SK-N-SH treated with all-trans-retinoic acid at 6 μM for 48 hours (cell line): Measurements from ENCODE around the gene ZCCHC24.

Experiments used
- ATAC-seq: fragments of 200-7000 bp; cut with Tn5 transposase; 3 replicates; pipeline ENCODE4 v1.9.1; 2020; ENCODE audit warnings: mild to moderate bottlenecking, moderate library complexity
- ARNTL ChIP-seq: fragments of 450-650 bp; formaldehyde crosslinking; IDR thresholded peaks from 2 replicates; pipeline ENCODE4 v1.5.0; 2020; ENCODE audit warnings: low read depth, mild to moderate bottlenecking, moderate library complexity, borderline replicate concordance
- BACH2 ChIP-seq: fragments of 250-450 bp; sonication (Bioruptor Pico); IDR thresholded peaks from 2 replicates; pipeline ENCODE4 v1.9.0; 2021; ENCODE audit warnings: mild to moderate bottlenecking, borderline replicate concordance
- CREB5 ChIP-seq: fragments of 250-450 bp; sonication (Bioruptor Pico); IDR thresholded peaks from 2 replicates; pipeline ENCODE4 v1.5.1; 2020; ENCODE audit warnings: low read depth, mild to moderate bottlenecking, moderate library complexity
- CSDC2 ChIP-seq: fragments of 250-450 bp; sonication (Bioruptor Pico); IDR thresholded peaks from 2 replicates; pipeline ENCODE4 v1.5.0; 2020; ENCODE audit warnings: mild to moderate bottlenecking, moderate library complexity
- CSRNP3 ChIP-seq: fragments of 250-450 bp; sonication (Bioruptor Pico); IDR thresholded peaks from 2 replicates; pipeline ENCODE4 v1.5.1; 2021; ENCODE audit warnings: mild to moderate bottlenecking, moderate library complexity
- ESRRG ChIP-seq: fragments of 250-450 bp; sonication (Bioruptor Pico); IDR thresholded peaks from 2 replicates; pipeline ENCODE4 v1.6.1; 2021; ENCODE audit warnings: mild to moderate bottlenecking
- GLIS3 ChIP-seq: fragments of 250-450 bp; sonication (Bioruptor Pico); IDR thresholded peaks from 2 replicates; pipeline ENCODE4 v1.5.0; 2020; ENCODE audit warnings: mild to moderate bottlenecking, moderate library complexity
- ISL1 ChIP-seq: fragments of 250-450 bp; sonication (Bioruptor Pico); IDR thresholded peaks from 2 replicates; pipeline ENCODE4 v2.1.2; 2022; ENCODE audit warnings: mild to moderate bottlenecking, moderate library complexity
- OSR1 ChIP-seq: fragments of 250-450 bp; sonication (Bioruptor Pico); IDR thresholded peaks from 2 replicates; pipeline ENCODE4 v1.8.0; 2022; ENCODE audit warnings: moderate library complexity, mild to moderate bottlenecking, inconsistent platforms
- POU6F1 ChIP-seq: fragments of 250-450 bp; sonication (Bioruptor Pico); IDR thresholded peaks from 2 replicates; pipeline ENCODE4 v1.8.0; 2021; ENCODE audit warnings: low read depth, mild to moderate bottlenecking, moderate library complexity, borderline replicate concordance
- PPARA ChIP-seq: fragments of 250-450 bp; sonication (Bioruptor Pico); IDR thresholded peaks from 2 replicates; pipeline ENCODE4 v1.5.0; 2020; ENCODE audit warnings: mild to moderate bottlenecking, borderline replicate concordance
- RARB ChIP-seq: fragments of 250-450 bp; sonication (Bioruptor Pico); IDR thresholded peaks from 2 replicates; pipeline ENCODE4 v1.8.0; 2021; ENCODE audit warnings: mild to moderate bottlenecking, moderate library complexity
- SNAI2 ChIP-seq: fragments of 250-450 bp; sonication (Bioruptor Pico); IDR thresholded peaks from 2 replicates; pipeline ENCODE4 v1.5.0; 2020; ENCODE audit warnings: mild to moderate bottlenecking, moderate library complexity
- TCF4 ChIP-seq: fragments of 250-450 bp; sonication (Bioruptor Pico); IDR thresholded peaks from 2 replicates; pipeline ENCODE4 v1.8.0; 2021; ENCODE audit warnings: mild to moderate bottlenecking, moderate library complexity, borderline replicate concordance
- TOX ChIP-seq: fragments of 250-450 bp; sonication (Bioruptor Pico); IDR thresholded peaks from 2 replicates; pipeline ENCODE4 v1.8.0; 2021; ENCODE audit warnings: mild to moderate bottlenecking, moderate library complexity, borderline replicate concordance
- TSHZ2 ChIP-seq: fragments of 250-450 bp; sonication (Bioruptor Pico); IDR thresholded peaks from 2 replicates; pipeline ENCODE4 v1.5.0; 2020; ENCODE audit warnings: mild to moderate bottlenecking, moderate library complexity
- ZC3H10 ChIP-seq: fragments of 250-450 bp; sonication (Bioruptor Pico); IDR thresholded peaks from 2 replicates; pipeline ENCODE4 v1.5.1; 2021; ENCODE audit warnings: mild to moderate bottlenecking, moderate library complexity
- ZFP3 ChIP-seq: fragments of 250-450 bp; sonication (Bioruptor Pico); IDR thresholded peaks from 2 replicates; pipeline ENCODE4 v1.5.0; 2020; ENCODE audit warnings: mild to moderate bottlenecking, moderate library complexity
- ZFP30 ChIP-seq: fragments of 450-650 bp; formaldehyde crosslinking; IDR thresholded peaks from 2 replicates; pipeline ENCODE4 v1.5.0; 2022; ENCODE audit warnings: mild to moderate bottlenecking, moderate library complexity
- ZNF565 ChIP-seq: fragments of 450-650 bp; formaldehyde crosslinking; conservative IDR thresholded peaks from 2 replicates; pipeline ENCODE4 v1.5.0; 2020; ENCODE audit warnings: low read depth, mild to moderate bottlenecking, moderate library complexity
- ZNF70 ChIP-seq: fragments of 450-650 bp; formaldehyde crosslinking; IDR thresholded peaks from 2 replicates; pipeline ENCODE4 v1.5.0; 2020; ENCODE audit warnings: mild to moderate bottlenecking, moderate library complexity
- ZNF8 ChIP-seq: fragments of 450-650 bp; formaldehyde crosslinking; IDR thresholded peaks from 2 replicates; pipeline ENCODE4 v1.5.0; 2020; ENCODE audit warnings: mild to moderate bottlenecking, moderate library complexity

The ZCCHC24 gene

GRCh38 chr10:79387974-79388850, 57.2 kb downstream of the ZCCHC24 start:
- TF ChIP-seq GLIS3 = no peak
- TF ChIP-seq ARNTL (CRISPR knock-in tag) = no peak
- TF ChIP-seq ZNF8 (CRISPR knock-in tag) = no peak
- TF ChIP-seq BACH2 (CRISPR knock-in tag) = no peak
- no peak for TF ChIP-seq ZNF70
- no peak for TF ChIP-seq PPARA
- no peak for TF ChIP-seq CREB5
- TF ChIP-seq CSDC2 = no peak
- TF ChIP-seq TOX (CRISPR knock-in tag) = no peak
- no peak for TF ChIP-seq TSHZ2 (CRISPR knock-in tag)
- TF ChIP-seq RARB (CRISPR knock-in tag) = no peak
- no peak for TF ChIP-seq ZNF565 (CRISPR knock-in tag)
- no peak for TF ChIP-seq SNAI2 (CRISPR knock-in tag)
- no peak for TF ChIP-seq CSRNP3 (CRISPR knock-in tag)
- TF ChIP-seq, all 23 proteins: peak for 0
- no peak for ATAC-seq

DNA sequence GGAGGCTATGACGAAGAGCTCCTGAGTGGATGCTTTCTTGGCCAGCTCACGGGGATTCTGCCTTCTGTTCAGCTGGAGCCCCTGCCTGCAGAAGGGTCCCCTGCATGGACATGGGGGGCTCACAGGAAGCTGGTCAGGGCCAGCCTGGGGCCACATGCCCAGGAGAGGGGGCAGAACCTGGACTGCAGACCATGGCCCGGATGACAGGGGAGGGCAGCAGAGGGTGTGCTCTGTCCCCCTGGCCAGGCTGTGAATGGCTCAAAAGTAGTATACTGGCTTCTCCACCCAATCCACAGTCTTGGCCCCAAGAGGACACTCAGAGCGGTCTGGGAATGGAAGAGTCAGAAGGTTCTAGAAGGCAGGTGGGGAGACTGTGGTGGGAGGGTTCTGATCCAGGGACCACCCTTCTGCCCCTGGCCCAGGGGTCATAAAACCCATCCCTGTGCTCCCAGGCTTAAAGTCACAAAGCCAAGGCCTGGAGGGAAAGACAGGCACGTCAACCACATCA, 57.9 kb downstream of the ZCCHC24 start:
- ATAC-seq = no peak
- TF ChIP-seq ZFP3 (CRISPR knock-in tag) (no peak), CREB5 (no peak), ZFP30 (no peak), PPARA (no peak), ZC3H10 (no peak), CSDC2 (no peak), SNAI2 (CRISPR knock-in tag) (no peak), ZNF8 (CRISPR knock-in tag) (no peak), OSR1 (CRISPR knock-in tag) (no peak), BACH2 (CRISPR knock-in tag) (no peak), POU6F1 (no peak), ESRRG (CRISPR knock-in tag) (no peak), ISL1 (CRISPR knock-in tag) (no peak), ZNF70 (no peak), TOX (CRISPR knock-in tag) (no peak), TSHZ2 (CRISPR knock-in tag) (no peak), TCF4 (CRISPR knock-in tag) (no peak), RARB (CRISPR knock-in tag) (no peak), CSRNP3 (CRISPR knock-in tag) (no peak), ZNF565 (CRISPR knock-in tag) (no peak)
